SJSA1 (cell line): Measurements from ENCODE around the gene CSMD2. TPM values are rescaled to one million over a fixed set of nuclear protein-coding genes. Genes with fewer than 3 reads are reported as not detected.

Experiments
- DNase-seq, 2 experiments: peaks; one replicate each; pipeline ENCODE4 v3.0.0-alpha.2; 2015 to 2020; ENCODE audit warnings: low spot score in 2 of 2, low read depth in 1 of 2
- H3K27ac ChIP-seq: fragments of 250-450 bp; sonication (Bioruptor Pico); 2 replicates; pipeline ENCODE4 v1.5.1; 2020; ENCODE audit warnings: mild to moderate bottlenecking, moderate library complexity
- H3K27me3 ChIP-seq: fragments of 250-450 bp; sonication (Bioruptor Pico); replicated peaks from 2 replicates; pipeline ENCODE4 v1.5.1; 2020; ENCODE audit warnings: mild to moderate bottlenecking, moderate library complexity
- H3K36me3 ChIP-seq: fragments of 250-450 bp; sonication (Bioruptor Pico); 2 replicates; pipeline ENCODE4 v1.5.1; 2020; ENCODE audit warnings: mild to moderate bottlenecking
- H3K4me1 ChIP-seq: fragments of 250-450 bp; sonication (Bioruptor Pico); replicated peaks from 2 replicates; pipeline ENCODE4 v1.6.1; 2021; ENCODE audit warnings: mild to moderate bottlenecking
- H3K4me3 ChIP-seq: fragments of 250-450 bp; sonication (Bioruptor Pico); 2 replicates; pipeline ENCODE4 v1.5.1; 2020; ENCODE audit warnings: mild to moderate bottlenecking
- H3K9me3 ChIP-seq: fragments of 250-450 bp; sonication (Bioruptor Pico); replicated peaks from 2 replicates; pipeline ENCODE4 v1.5.1; 2020; ENCODE audit warnings: mild to moderate bottlenecking
- total RNA-seq: library from RNA; depleted of rRNA; stranded (reverse); fragments of >200 nt; shearing (Covaris generic); gene quantifications from 2 replicates; pipeline ENCODE4 v1.2.3, GENCODE V29; 2014

CSMD2 gene
- total RNA-seq, 1 experiment from 2014 or later: 0.87 TPM

GRCh38 chr1:33853431-33853830 is 311.6 kb downstream of the CSMD2 start:
- no peak overlapping the region for H3K4me3 ChIP-seq
- H3K9me3 ChIP-seq: no peaks in the 10 kb centered on the region
- no peak overlapping the region for H3K27ac ChIP-seq
- H3K27me3 ChIP-seq: no peaks in the 10 kb centered on the region
- H3K36me3 ChIP-seq: no peaks in the 10 kb centered on the region
- no peak for DNase-seq
- H3K4me1 ChIP-seq: no peaks in the 10 kb centered on the region

GRCh38 chr1:33852711-33853110 is 312.3 kb downstream of the CSMD2 start:
- H3K9me3 ChIP-seq: no peaks in the 10 kb centered on the region
- no peaks in the 10 kb centered on the region for H3K36me3 ChIP-seq
- no peak overlapping the region for H3K27ac ChIP-seq
- DNase-seq: no peak
- no peaks in the 10 kb centered on the region for H3K27me3 ChIP-seq
- H3K4me3 ChIP-seq: no peak overlapping the region
- H3K4me1 ChIP-seq: no peaks in the 10 kb centered on the region

GRCh38 chr1:33850481-33850880 is 314.5 kb downstream of the CSMD2 start:
- no peaks in the 10 kb centered on the region for H3K4me1 ChIP-seq
- no peaks in the 10 kb centered on the region for H3K27me3 ChIP-seq
- H3K36me3 ChIP-seq: no peaks in the 10 kb centered on the region
- DNase-seq: no peak
- H3K9me3 ChIP-seq: no peaks in the 10 kb centered on the region
- H3K4me3 ChIP-seq: no peak overlapping the region
- H3K27ac ChIP-seq: no peak overlapping the region

- Histone ChIP-seq H3K9me3 (no peaks in the 10 kb centered on the region), H3K27ac (no peak overlapping the region), H3K27me3 (no peaks in the 10 kb centered on the region), H3K4me1 (no peaks in the 10 kb centered on the region), H3K4me3 (no peak overlapping the region), H3K36me3 (no peaks in the 10 kb centered on the region)
- no peak for DNase-seq
These were observed 315.8 kb downstream of the CSMD2 start for GRCh38 chr1:33849211-33849610.

GRCh38 chr1:33848205-33848937 is 316.7 kb downstream of the CSMD2 start:
- DNase-seq: no peak
- Histone ChIP-seq H3K27me3 (no peaks in the 10 kb centered on the region), H3K27ac (no peak overlapping the region), H3K4me1 (no peaks in the 10 kb centered on the region), H3K36me3 (no peaks in the 10 kb centered on the region), H3K9me3 (no peaks in the 10 kb centered on the region), H3K4me3 (no peak overlapping the region)

GRCh38 chr1:33846861-33847260 is 318.2 kb downstream of the CSMD2 start:
- Histone ChIP-seq H3K27ac (no peak overlapping the region), H3K4me1 (no peaks in the 10 kb centered on the region)

GRCh38 chr1:33844166-33844565 is 320.9 kb downstream of the CSMD2 start:
- Histone ChIP-seq H3K9me3 (no peaks in the 10 kb centered on the region), H3K27ac (no peak overlapping the region), H3K36me3 (no peaks in the 10 kb centered on the region), H3K4me1 (no peaks in the 10 kb centered on the region), H3K4me3 (no peak overlapping the region), H3K27me3 (no peaks in the 10 kb centered on the region)
- DNase-seq: no peak

More at GRCh38 chr1:33846861-33847260, 318.2 kb downstream of the CSMD2 start:
- Histone ChIP-seq H3K36me3 (no peaks in the 10 kb centered on the region), H3K4me3 (no peak overlapping the region), H3K27me3 (no peaks in the 10 kb centered on the region), H3K9me3 (no peaks in the 10 kb centered on the region)
- no peak for DNase-seq

- no peaks in the 10 kb centered on the region for H3K27me3 ChIP-seq
- H3K27ac ChIP-seq: no peak overlapping the region
- H3K4me3 ChIP-seq: no peak overlapping the region
- no peaks in the 10 kb centered on the region for H3K36me3 ChIP-seq
- H3K9me3 ChIP-seq: no peaks in the 10 kb centered on the region
- no peak for DNase-seq
- H3K4me1 ChIP-seq: no peaks in the 10 kb centered on the region
These were observed 322.7 kb downstream of the CSMD2 start for GRCh38 chr1:33842348-33842747.

- no peak for DNase-seq
- Histone ChIP-seq H3K27me3 (no peaks in the 10 kb centered on the region), H3K4me3 (no peak overlapping the region), H3K9me3 (no peaks in the 10 kb centered on the region), H3K4me1 (no peaks in the 10 kb centered on the region), H3K27ac (no peak overlapping the region), H3K36me3 (no peaks in the 10 kb centered on the region)
These were observed 323.5 kb downstream of the CSMD2 start for GRCh38 chr1:33841494-33841893.

- DNase-seq: no peak
- Histone ChIP-seq H3K9me3 (no peaks in the 10 kb centered on the region), H3K4me1 (no peaks in the 10 kb centered on the region), H3K36me3 (no peaks in the 10 kb centered on the region), H3K27me3 (no peaks in the 10 kb centered on the region), H3K4me3 (no peak overlapping the region), H3K27ac (no peak overlapping the region)
These were observed 327.4 kb downstream of the CSMD2 start for GRCh38 chr1:33837635-33838034.

GRCh38 chr1:33836911-33837310 is 328.1 kb downstream of the CSMD2 start:
- Histone ChIP-seq H3K27ac (no peak overlapping the region), H3K4me3 (no peak overlapping the region), H3K4me1 (no peaks in the 10 kb centered on the region), H3K36me3 (no peaks in the 10 kb centered on the region), H3K27me3 (no peaks in the 10 kb centered on the region), H3K9me3 (no peaks in the 10 kb centered on the region)
- DNase-seq: no peak

- no peaks in the 10 kb centered on the region for H3K4me1 ChIP-seq
- no peak for DNase-seq
- no peak overlapping the region for H3K27ac ChIP-seq
- no peak overlapping the region for H3K4me3 ChIP-seq
- H3K9me3 ChIP-seq: no peaks in the 10 kb centered on the region
- H3K36me3 ChIP-seq: no peaks in the 10 kb centered on the region
- H3K27me3 ChIP-seq: no peaks in the 10 kb centered on the region
These were observed 336.4 kb downstream of the CSMD2 start for GRCh38 chr1:33828654-33829053.

GRCh38 chr1:33828059-33828458 is 337.0 kb downstream of the CSMD2 start:
- Histone ChIP-seq H3K4me1 (no peaks in the 10 kb centered on the region), H3K4me3 (no peak overlapping the region), H3K9me3 (no peaks in the 10 kb centered on the region), H3K36me3 (no peaks in the 10 kb centered on the region), H3K27ac (no peak overlapping the region), H3K27me3 (no peaks in the 10 kb centered on the region)
- no peak for DNase-seq

- Histone ChIP-seq H3K9me3 (no peaks in the 10 kb centered on the region), H3K4me3 (no peak overlapping the region), H3K36me3 (no peaks in the 10 kb centered on the region), H3K27ac (no peak overlapping the region), H3K4me1 (no peaks in the 10 kb centered on the region), H3K27me3 (no peaks in the 10 kb centered on the region)
- DNase-seq: no peak
These were observed 338.3 kb downstream of the CSMD2 start for GRCh38 chr1:33826711-33827110.

GRCh38 chr1:33826311-33826710 is 338.7 kb downstream of the CSMD2 start:
- DNase-seq: peak in 1 of 2 experiments; percentile 25
- Histone ChIP-seq H3K4me1 (no peaks in the 10 kb centered on the region), H3K27ac (no peak overlapping the region), H3K36me3 (no peaks in the 10 kb centered on the region), H3K27me3 (no peaks in the 10 kb centered on the region), H3K9me3 (no peaks in the 10 kb centered on the region), H3K4me3 (no peak overlapping the region)
